GM12892 (cell line): ENCODE measurements around the gene CNIH1.
"Not testable (repeated sequence)": the region's sequence is repeated elsewhere in the genome, so short reads cannot be mapped to it uniquely, and the experiment has no call there.

Experiments used
- DNase-seq: peaks from one replicate; pipeline ENCODE4 v3.0.0; 2011; ENCODE audit not compliant: insufficient read length
- FAIRE-seq: peaks from 2 replicates; lab custom pipeline; 2011; peaks lifted over from hg19 to GRCh38; lab: Jason Lieb, UNC
- POLR2A ChIP-seq: IDR thresholded peaks from 2 replicates; pipeline ENCODE4 v1.6.1; 2011; ENCODE audit warnings: low read depth, low read length, control low read depth
- POLR2AphosphoS5 ChIP-seq: IDR thresholded peaks from 2 replicates; pipeline ENCODE4 v1.6.1; 2011; ENCODE audit warnings: low read depth, low read length, control low read depth
- TAF1 ChIP-seq: IDR thresholded peaks from 2 replicates; pipeline ENCODE4 v1.6.1; 2011; ENCODE audit warnings: low read depth, mild to moderate bottlenecking, control low read depth, low read length, borderline replicate concordance

CNIH1 gene

GRCh38 chr14:54444681-54445080 is 3.5 kb upstream of the CNIH1 start:
- FAIRE-seq (no peak), DNase-seq (no peak)
- TF ChIP-seq TAF1 (no peak), POLR2A (no peak)

- DNase-seq (no peak), FAIRE-seq (no peak)
- no peak for TF ChIP-seq POLR2A
- TF ChIP-seq TAF1: no peak
Measured at GRCh38 chr14:54443981-54444380, 2.8 kb upstream of the CNIH1 start.

- FAIRE-seq, DNase-seq: not testable (repeated sequence)
Measured at GRCh38 chr14:54442961-54443360, 1.8 kb upstream of the CNIH1 start.

- DNase-seq (no peak), FAIRE-seq (no peak)
- TF ChIP-seq TAF1 (no peak), POLR2AphosphoS5 (no peak)
Measured at GRCh38 chr14:54440476-54440872, 700 bp downstream of the CNIH1 start.

- no peak for DNase-seq
- no peak for FAIRE-seq
- TF ChIP-seq TAF1 (no peak), POLR2A (no peak), POLR2AphosphoS5 (no peak)
Measured at GRCh38 chr14:54440037-54440436, 1.1 kb downstream of the CNIH1 start.

GRCh38 chr14:54438703-54439102 is 2.5 kb downstream of the CNIH1 start:
- DNase-seq (no peak), FAIRE-seq (no peak)
- TF ChIP-seq POLR2AphosphoS5: no peak
- TF ChIP-seq POLR2A: no peak

- not testable (repeated sequence) for DNase-seq, FAIRE-seq
Measured at GRCh38 chr14:54437954-54438353, 3.2 kb downstream of the CNIH1 start.

GRCh38 chr14:54435500-54435981 is 5.6 kb downstream of the CNIH1 start:
- FAIRE-seq (peak; percentile 84), DNase-seq (no peak)
- no peak for TF ChIP-seq POLR2AphosphoS5
- TF ChIP-seq POLR2A: no peak
- TF ChIP-seq TAF1: no peak

- FAIRE-seq (no peak), DNase-seq (no peak)
- TF ChIP-seq TAF1 (no peak), POLR2AphosphoS5 (no peak), POLR2A (no peak)
Measured at GRCh38 chr14:54428527-54428926, 12.6 kb downstream of the CNIH1 start.

- FAIRE-seq: no peak
- DNase-seq: no peak
Measured at GRCh38 chr14:54427871-54428270, 13.3 kb downstream of the CNIH1 start.

GRCh38 chr14:54425537-54426274 is 15.5 kb downstream of the CNIH1 start:
- DNase-seq (no peak), FAIRE-seq (no peak)
- TF ChIP-seq POLR2AphosphoS5 (no peak), POLR2A (0 out of 2 replicates have a peak, but pooled peaks have one; percentile 20), TAF1 (no peak)

More at GRCh38 chr14:54427871-54428270, 13.3 kb downstream of the CNIH1 start:
- TF ChIP-seq POLR2AphosphoS5: no peak
- no peak for TF ChIP-seq TAF1
- no peak for TF ChIP-seq POLR2A

- no peak for DNase-seq
- TF ChIP-seq POLR2A (no peak), TAF1 (no peak), POLR2AphosphoS5 (no peak)
- no peak for FAIRE-seq
Measured at GRCh38 chr14:54425068-54425467, 16.1 kb downstream of the CNIH1 start.

GRCh38 chr14:54424479-54424901 is 16.7 kb downstream of the CNIH1 start:
- TF ChIP-seq POLR2AphosphoS5 (no peak), POLR2A (no peak)
- DNase-seq (no peak), FAIRE-seq (no peak)
